Thoracic aorta (tissue), 2 donors: ENCODE measurements around the gene TTC23. TPM values are rescaled to one million over a fixed set of nuclear protein-coding genes. Genes with fewer than 3 reads are reported as not detected.

Experiments used
- ATAC-seq: fragments of 150-250 bp; one replicate; pipeline ENCODE4 v1.8.0; 2017; ENCODE audit warnings: low read depth; ENCODE audit not compliant: insufficient number of reproducible peaks, low FRiP score
- DNase-seq: peaks from one replicate; pipeline ENCODE4 v3.0.0-alpha.2; 2020; ENCODE audit warnings: low spot score
- H3K27ac ChIP-seq, 2 donors: fragments of 200-600 bp; sonication (generic); 1 replicate in 1 of 2; 2 replicates in 1 of 2; pipeline ENCODE4 v1.5.1; 2016; ENCODE audit warnings: mild to moderate bottlenecking in 2 of 2, moderate library complexity in 2 of 2
- H3K27me3 ChIP-seq: fragments of 200-600 bp; sonication (generic); replicated peaks from 2 replicates; pipeline ENCODE4 v1.6.0; 2016; ENCODE audit warnings: mild to moderate bottlenecking; ENCODE audit not compliant: insufficient read depth
- H3K36me3 ChIP-seq: fragments of 200-600 bp; sonication (generic); one replicate; pipeline ENCODE4 v1.5.1; 2016
- H3K4me1 ChIP-seq, 2 donors: fragments of 200-600 bp; sonication (generic); 1 replicate in 1 of 2; 2 replicates in 1 of 2; pipeline versions ENCODE4 v1.5.1 to v1.6.0; 2016; ENCODE audit warnings: low read depth in 2 of 2, mild to moderate bottlenecking in 1 of 2; ENCODE audit not compliant: control insufficient read depth in 1 of 2
- H3K4me3 ChIP-seq: fragments of 200-600 bp; sonication (generic); 2 replicates; pipeline ENCODE4 v1.5.1; 2016; ENCODE audit warnings: mild to moderate bottlenecking
- H3K9me3 ChIP-seq: fragments of 200-600 bp; sonication (generic); 2 replicates; pipeline ENCODE4 v1.5.1; 2016
- total RNA-seq, 2 donors: library from RNA; depleted of rRNA; stranded (reverse); fragments of >200 nt; gene quantifications; one replicate each; pipeline versions ENCODE4 v1.1.0 to v1.2.3, GENCODE V29; 2016
- TF ChIP-seq, protein P1 (sequence below): fragments of 200-600 bp; sonication (generic); IDR thresholded peaks from one replicate; pipeline ENCODE4 v1.5.1; 2019; ENCODE audit warnings: antibody characterized with exemption

Gene TTC23
- total RNA-seq, 2 donors from 2014 or later: 14.2 to 32.8 TPM

- ATAC-seq (no peak), DNase-seq (no peak)
- Histone ChIP-seq H3K4me3 (no peak overlapping the region), H3K36me3 (peaks cover 4% of the 10 kb centered on the region), H3K9me3 (no peaks in the 10 kb centered on the region), H3K27me3 (no peaks in the 10 kb centered on the region), H3K27ac (no peak overlapping the region), H3K4me1 (no peaks in the 10 kb centered on the region)
- TF ChIP-seq, protein P1, sequence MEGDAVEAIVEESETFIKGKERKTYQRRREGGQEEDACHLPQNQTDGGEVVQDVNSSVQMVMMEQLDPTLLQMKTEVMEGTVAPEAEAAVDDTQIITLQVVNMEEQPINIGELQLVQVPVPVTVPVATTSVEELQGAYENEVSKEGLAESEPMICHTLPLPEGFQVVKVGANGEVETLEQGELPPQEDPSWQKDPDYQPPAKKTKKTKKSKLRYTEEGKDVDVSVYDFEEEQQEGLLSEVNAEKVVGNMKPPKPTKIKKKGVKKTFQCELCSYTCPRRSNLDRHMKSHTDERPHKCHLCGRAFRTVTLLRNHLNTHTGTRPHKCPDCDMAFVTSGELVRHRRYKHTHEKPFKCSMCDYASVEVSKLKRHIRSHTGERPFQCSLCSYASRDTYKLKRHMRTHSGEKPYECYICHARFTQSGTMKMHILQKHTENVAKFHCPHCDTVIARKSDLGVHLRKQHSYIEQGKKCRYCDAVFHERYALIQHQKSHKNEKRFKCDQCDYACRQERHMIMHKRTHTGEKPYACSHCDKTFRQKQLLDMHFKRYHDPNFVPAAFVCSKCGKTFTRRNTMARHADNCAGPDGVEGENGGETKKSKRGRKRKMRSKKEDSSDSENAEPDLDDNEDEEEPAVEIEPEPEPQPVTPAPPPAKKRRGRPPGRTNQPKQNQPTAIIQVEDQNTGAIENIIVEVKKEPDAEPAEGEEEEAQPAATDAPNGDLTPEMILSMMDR: no peak
These were observed 98.2 kb downstream of the TTC23 start for GRCh38 chr15:99151156-99151555.

DNA sequence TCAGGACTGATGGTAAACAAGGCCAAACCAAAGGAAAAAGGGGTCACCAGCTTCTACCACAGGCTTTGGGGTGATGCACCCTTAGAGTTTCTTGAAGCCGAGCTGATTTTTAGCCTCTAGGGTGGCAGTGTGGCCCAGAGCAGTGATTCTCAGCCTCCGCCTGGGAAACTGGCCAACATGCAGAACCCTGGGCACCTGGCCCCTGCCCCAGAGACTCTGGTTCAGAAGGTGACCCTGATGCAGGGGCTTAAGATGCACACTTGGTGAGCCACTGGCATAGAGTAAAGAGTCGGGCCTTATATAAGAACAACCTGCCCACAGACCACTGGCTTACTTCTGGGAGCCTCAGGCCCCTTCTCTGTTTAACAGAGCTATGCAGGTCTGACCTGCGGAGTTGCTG lies 100.0 kb downstream of the TTC23 start:
- H3K9me3 ChIP-seq: no peaks in the 10 kb centered on the region
- ATAC-seq (no peak), DNase-seq (no peak)
- no peak overlapping the region for H3K27ac ChIP-seq
- no peak overlapping the region for H3K4me3 ChIP-seq
- no peaks in the 10 kb centered on the region for H3K27me3 ChIP-seq
- no peaks in the 10 kb centered on the region for H3K36me3 ChIP-seq
- TF ChIP-seq, protein P1: no peak
- peaks cover 0 to 1% of the 10 kb centered on the region in 2 donors for H3K4me1 ChIP-seq

DNA sequence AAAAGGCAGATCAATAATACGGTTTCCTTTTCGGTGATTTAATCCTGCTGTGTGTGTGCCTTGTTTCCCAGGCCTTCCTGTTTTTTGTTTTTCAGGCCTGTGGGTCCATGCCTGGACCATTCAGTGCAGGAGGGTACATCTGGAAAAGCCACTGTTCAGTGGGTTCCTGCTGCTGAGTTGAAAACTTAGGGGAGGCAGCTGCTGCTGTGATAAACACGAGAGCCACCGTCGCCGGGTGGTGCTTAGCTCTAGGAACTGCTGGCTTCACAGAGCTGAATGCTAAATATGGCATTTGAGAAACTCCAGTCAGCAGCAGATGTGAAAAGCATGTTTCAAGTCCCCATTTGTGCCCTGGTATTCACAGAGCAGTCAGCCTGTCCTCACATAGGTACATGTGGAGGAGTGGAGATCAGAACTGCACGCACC lies 100.5 kb downstream of the TTC23 start:
- no peak overlapping the region for H3K27ac ChIP-seq
- no peaks in the 10 kb centered on the region for H3K9me3 ChIP-seq
- H3K4me3 ChIP-seq: no peak overlapping the region
- H3K27me3 ChIP-seq: no peaks in the 10 kb centered on the region
- TF ChIP-seq, protein P1: no peak
- no peaks in the 10 kb centered on the region for H3K36me3 ChIP-seq
- DNase-seq: no peak
- H3K4me1 ChIP-seq: peaks cover 0 to 6% of the 10 kb centered on the region in 2 donors
- ATAC-seq: no peak

GRCh38 chr15:99146661-99147060 lies 102.7 kb downstream of the TTC23 start:
- ATAC-seq (no peak), DNase-seq (no peak)
- H3K9me3 ChIP-seq: no peaks in the 10 kb centered on the region
- no peaks in the 10 kb centered on the region for H3K36me3 ChIP-seq
- no peak overlapping the region for H3K4me3 ChIP-seq
- H3K4me1 ChIP-seq: peaks cover 4 to 19% of the 10 kb centered on the region in 2 donors
- H3K27me3 ChIP-seq: no peaks in the 10 kb centered on the region
- H3K27ac ChIP-seq: no peak overlapping the region
- TF ChIP-seq, protein P1: no peak

DNA sequence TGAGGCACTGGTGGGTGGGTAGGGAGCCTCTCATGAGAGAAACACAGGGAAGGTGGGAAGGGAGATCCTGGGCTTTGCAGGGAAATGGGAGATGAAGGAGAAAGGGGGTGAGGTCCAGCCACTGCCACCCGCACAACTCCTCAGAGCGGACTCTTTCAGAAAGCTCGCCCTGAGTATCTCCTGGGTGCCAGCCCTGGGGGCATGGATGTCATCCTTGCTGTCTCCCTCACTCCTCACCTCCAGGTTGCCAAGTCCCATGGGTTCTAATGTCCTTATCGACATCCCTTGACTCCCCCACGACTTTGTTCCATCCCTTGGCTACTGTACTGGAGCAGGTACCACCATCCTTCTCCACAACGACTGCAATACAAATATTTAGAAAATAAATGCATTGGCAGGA lies 103.6 kb downstream of the TTC23 start:
- DNase-seq (no peak), ATAC-seq (no peak)
- Histone ChIP-seq H3K4me3 (no peak overlapping the region), H3K27me3 (no peaks in the 10 kb centered on the region), H3K4me1 (peaks cover 4 to 19% of the 10 kb centered on the region in 2 donors), H3K9me3 (no peaks in the 10 kb centered on the region), H3K27ac (no peak overlapping the region), H3K36me3 (no peaks in the 10 kb centered on the region)
- TF ChIP-seq, protein P1: no peak
